Breast epithelium (tissue), 4 donors: ENCODE data around the gene ZNF423. TPM values are rescaled to one million over a fixed set of nuclear protein-coding genes. Genes with fewer than 3 reads are reported as not detected.
"Not testable (repeated sequence)": the region's sequence is repeated elsewhere in the genome, so short reads cannot be mapped to it uniquely, and the experiment has no call there.

Experiments used
- DNase-seq, 2 donors: peaks; one replicate each; pipeline ENCODE4 v3.0.0-alpha.2; 2019; ENCODE audit warnings: low spot score in 2 of 2
- H3K27ac ChIP-seq, 2 donors: fragments of 200-600 bp; sonication (generic) in 1 of 2; one replicate each; pipeline ENCODE4 v1.5.1; 2016 to 2019; ENCODE audit warnings: mild to moderate bottlenecking in 1 of 2
- H3K27me3 ChIP-seq, 2 donors: fragments of 200-600 bp; sonication (generic) in 1 of 2; one replicate each; pipeline versions ENCODE4 v1.5.1 to v1.6.0; 2017 to 2019; ENCODE audit warnings: control low read depth in 1 of 2, mild to moderate bottlenecking in 1 of 2
- H3K36me3 ChIP-seq: fragments of 200-600 bp; one replicate; pipeline ENCODE4 v1.5.1; 2019
- H3K4me1 ChIP-seq, 2 donors: fragments of 200-600 bp; sonication (generic); one replicate each; pipeline ENCODE4 v1.5.1; 2016 to 2019; ENCODE audit warnings: control low read depth in 1 of 2
- H3K4me3 ChIP-seq, 3 donors: fragments of 200-600 bp; sonication (generic); 1 replicate in 2 of 3; 2 replicates in 1 of 3; pipeline ENCODE4 v1.5.1; 2016 to 2019; ENCODE audit warnings: mild to moderate bottlenecking in 3 of 3, moderate library complexity in 2 of 3
- H3K9me3 ChIP-seq, 2 donors: fragments of 200-600 bp; sonication (generic) in 1 of 2; one replicate each; pipeline ENCODE4 v1.5.1; 2016 to 2019; ENCODE audit warnings: control low read depth in 1 of 2
- POLR2A ChIP-seq: fragments of 450-650 bp; IDR thresholded peaks from one replicate; pipeline ENCODE4 v1.6.1; 2016; ENCODE audit warnings: antibody characterized with exemption, mild to moderate bottlenecking, moderate library complexity
- POLR2AphosphoS5 ChIP-seq, 3 donors: sonication (generic); formaldehyde crosslinking; IDR thresholded peaks; one replicate each; pipeline ENCODE4 v1.6.1; 2017; ENCODE audit warnings: antibody characterized with exemption in 3 of 3
- intact Hi-C: fragments of 100-400 bp; cut with DNase I; formaldehyde crosslinking; loops from one replicate; pipeline ENCODE4 v1.15.1; 2023; ENCODE audit warnings: low total_unique reads
- total RNA-seq, 3 donors: library from RNA; depleted of rRNA; stranded (reverse); fragments of >200 nt; gene quantifications; one replicate each; pipeline ENCODE4 v1.1.0, GENCODE V29; 2016
- TF ChIP-seq, protein P1 (sequence below), 3 donors: fragments of 450-650 bp; IDR thresholded peaks; one replicate each; pipeline ENCODE4 v1.5.1; 2016 to 2017; ENCODE audit warnings: antibody characterized with exemption in 3 of 3, mild to moderate bottlenecking in 3 of 3, moderate library complexity in 3 of 3

Gene ZNF423
- total RNA-seq, 3 donors from 2014 or later = 4.7 to 8.0 (median 5.9) TPM

DNA sequence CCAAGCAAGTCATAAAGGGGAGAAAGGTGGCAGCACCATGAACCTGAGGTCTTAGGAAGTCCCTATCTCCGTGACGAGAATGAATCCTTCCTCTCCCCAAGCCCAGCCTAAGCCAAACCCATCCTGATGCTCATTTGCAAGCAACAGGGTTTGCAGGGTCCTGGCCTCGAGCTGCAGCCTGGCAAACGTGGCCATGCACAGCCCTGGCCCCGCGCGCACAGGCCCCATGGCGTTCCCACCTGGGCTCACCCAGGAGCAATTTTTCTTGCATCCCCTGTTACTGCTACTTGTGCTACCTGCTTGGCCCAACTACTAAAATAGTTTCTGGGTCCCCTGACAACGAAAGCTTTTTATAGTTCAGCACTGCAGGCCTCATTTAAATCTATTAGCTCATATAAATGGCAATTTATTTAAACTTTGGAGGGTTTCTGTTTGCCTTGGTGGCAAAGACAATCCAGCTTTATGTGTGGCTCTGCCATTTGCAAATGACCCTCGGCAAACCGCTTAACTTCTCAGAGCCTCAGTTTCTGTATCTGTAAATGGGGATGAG is 340.8 kb downstream of the ZNF423 start:
- intact Hi-C loops = no loop called here
- Histone ChIP-seq H3K27ac (no peak overlapping the region), H3K4me3 (no peak overlapping the region), H3K27me3 (no peaks in the 10 kb centered on the region), H3K4me1 (no peaks in the 10 kb centered on the region), H3K9me3 (no peaks in the 10 kb centered on the region), H3K36me3 (no peaks in the 10 kb centered on the region)
- no peak for DNase-seq
- TF ChIP-seq POLR2A (no peak), POLR2AphosphoS5 (IDR thresholded peaks at IDR 0.05) (no peak)
- TF ChIP-seq, protein P1, sequence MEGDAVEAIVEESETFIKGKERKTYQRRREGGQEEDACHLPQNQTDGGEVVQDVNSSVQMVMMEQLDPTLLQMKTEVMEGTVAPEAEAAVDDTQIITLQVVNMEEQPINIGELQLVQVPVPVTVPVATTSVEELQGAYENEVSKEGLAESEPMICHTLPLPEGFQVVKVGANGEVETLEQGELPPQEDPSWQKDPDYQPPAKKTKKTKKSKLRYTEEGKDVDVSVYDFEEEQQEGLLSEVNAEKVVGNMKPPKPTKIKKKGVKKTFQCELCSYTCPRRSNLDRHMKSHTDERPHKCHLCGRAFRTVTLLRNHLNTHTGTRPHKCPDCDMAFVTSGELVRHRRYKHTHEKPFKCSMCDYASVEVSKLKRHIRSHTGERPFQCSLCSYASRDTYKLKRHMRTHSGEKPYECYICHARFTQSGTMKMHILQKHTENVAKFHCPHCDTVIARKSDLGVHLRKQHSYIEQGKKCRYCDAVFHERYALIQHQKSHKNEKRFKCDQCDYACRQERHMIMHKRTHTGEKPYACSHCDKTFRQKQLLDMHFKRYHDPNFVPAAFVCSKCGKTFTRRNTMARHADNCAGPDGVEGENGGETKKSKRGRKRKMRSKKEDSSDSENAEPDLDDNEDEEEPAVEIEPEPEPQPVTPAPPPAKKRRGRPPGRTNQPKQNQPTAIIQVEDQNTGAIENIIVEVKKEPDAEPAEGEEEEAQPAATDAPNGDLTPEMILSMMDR (IDR thresholded peaks at IDR 0.05) = no peak

DNA sequence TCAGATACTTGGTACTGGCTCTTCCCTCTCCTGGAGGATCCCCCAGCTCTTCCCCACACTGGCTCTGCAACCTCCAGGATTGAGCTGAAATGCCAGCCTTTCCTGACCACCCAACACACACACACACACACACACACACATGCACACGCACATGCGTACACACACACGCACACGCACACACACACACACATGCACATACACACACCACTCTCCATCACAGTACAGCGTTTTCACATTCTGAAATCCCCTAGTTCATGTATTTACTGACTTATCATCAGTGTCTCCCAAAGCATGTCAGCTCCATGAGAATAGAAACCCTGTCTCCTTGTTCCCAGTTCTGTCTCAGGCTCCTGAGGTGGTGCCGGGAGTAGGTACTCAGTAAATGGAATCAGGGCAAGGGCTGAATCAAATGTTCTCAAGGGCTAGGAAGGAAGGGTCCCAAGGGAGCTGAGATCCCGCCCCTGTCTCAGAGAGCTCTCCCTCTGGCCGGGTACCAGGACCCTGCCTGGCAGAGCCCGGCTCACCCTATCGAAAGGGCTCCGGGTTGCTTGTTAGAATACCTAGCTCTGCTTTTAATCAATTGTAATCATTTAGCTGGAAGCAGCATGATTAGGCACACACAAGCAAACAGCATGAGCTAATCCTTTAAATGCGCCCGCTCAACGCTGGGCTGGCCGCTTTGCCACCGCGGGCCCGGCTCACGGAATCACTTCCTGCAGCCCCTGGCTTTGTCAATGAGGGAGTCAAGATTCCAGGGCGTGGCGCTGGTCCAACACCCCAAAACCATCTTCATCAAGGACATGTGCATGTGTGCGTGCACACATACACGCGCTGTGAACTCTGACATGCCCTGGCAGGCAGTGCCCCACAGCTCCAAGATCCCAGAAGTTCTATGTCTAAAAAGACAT is 341.6 kb downstream of the ZNF423 start:
- TF ChIP-seq POLR2A (no peak), POLR2AphosphoS5 (IDR thresholded peaks at IDR 0.05) (no peak)
- TF ChIP-seq, protein P1 (IDR thresholded peaks at IDR 0.05) = no peak
- no peaks in the 10 kb centered on the region for H3K27me3 ChIP-seq
- no peaks in the 10 kb centered on the region for H3K9me3 ChIP-seq
- H3K36me3 ChIP-seq = no peaks in the 10 kb centered on the region
- H3K4me1 ChIP-seq = no peaks in the 10 kb centered on the region
- no peak overlapping the region for H3K4me3 ChIP-seq
- DNase-seq = no peak
- intact Hi-C loops = no loop called here
- H3K27ac ChIP-seq = no peak overlapping the region

DNA sequence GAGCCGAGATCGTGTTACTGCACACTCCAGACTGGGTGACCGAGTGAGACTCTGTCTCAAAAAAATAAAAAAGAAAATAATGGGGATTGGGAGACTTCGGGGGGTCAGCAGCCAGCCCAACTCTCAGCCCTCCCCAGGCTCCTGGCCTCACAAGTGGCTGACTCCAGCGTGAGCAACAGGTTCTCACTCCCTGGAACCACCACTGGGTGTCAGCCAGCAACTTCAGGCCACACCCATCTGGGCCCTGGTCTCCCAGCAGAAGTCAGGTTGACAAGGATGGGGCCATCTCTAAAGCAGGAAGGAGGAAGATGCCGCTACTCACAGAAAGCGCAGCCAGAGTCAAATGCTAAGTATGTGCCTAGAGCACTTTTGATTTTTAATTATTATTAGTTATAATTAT is 342.9 kb downstream of the ZNF423 start:
- intact Hi-C loops = no loop called here
- Histone ChIP-seq H3K4me1 (no peaks in the 10 kb centered on the region), H3K4me3 (no peak overlapping the region), H3K9me3 (no peaks in the 10 kb centered on the region), H3K36me3 (no peaks in the 10 kb centered on the region), H3K27me3 (no peaks in the 10 kb centered on the region), H3K27ac (no peak overlapping the region)
- TF ChIP-seq, protein P1 (IDR thresholded peaks at IDR 0.05) = no peak
- DNase-seq = no peak

DNA sequence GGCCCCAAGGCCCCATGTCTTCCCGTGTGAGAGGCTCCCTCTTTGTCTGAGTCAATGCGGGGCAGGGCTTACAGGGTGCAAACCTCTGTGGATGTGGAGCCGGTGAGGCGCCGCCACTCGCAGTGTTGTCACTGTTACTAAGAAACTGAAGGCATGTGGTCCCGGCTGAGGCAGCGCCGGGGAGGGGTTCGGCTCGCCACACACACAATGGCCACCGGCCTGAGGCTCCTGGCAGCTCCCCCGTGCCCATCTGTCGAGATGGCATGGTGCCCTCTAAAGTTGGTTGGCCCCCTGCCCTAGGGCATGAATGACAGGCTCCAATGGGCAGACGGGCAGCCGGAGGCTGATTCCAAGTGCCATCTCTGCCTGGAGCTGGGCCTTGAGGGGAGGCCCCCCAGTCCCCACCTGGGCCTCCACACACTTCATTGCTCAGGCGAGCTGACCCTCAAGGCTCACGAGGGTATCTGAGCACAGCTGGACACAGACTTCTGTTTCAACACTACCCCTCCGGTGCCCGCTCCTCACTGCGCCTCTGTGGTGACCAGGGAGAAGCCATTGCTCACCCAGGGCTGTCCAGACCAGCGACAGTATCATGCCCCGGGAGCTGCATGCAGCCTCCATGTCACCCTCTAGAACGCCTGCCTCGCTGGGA is 345.1 kb downstream of the ZNF423 start:
- Histone ChIP-seq H3K36me3 (no peaks in the 10 kb centered on the region), H3K4me1 (no peaks in the 10 kb centered on the region), H3K4me3 (no peak overlapping the region), H3K9me3 (no peaks in the 10 kb centered on the region), H3K27ac (no peak overlapping the region), H3K27me3 (no peaks in the 10 kb centered on the region)
- TF ChIP-seq POLR2A (no peak), POLR2AphosphoS5 (IDR thresholded peaks at IDR 0.05) (no peak)
- TF ChIP-seq, protein P1 (IDR thresholded peaks at IDR 0.05) = no peak
- intact Hi-C loops = no loop called here
- no peak for DNase-seq

DNA sequence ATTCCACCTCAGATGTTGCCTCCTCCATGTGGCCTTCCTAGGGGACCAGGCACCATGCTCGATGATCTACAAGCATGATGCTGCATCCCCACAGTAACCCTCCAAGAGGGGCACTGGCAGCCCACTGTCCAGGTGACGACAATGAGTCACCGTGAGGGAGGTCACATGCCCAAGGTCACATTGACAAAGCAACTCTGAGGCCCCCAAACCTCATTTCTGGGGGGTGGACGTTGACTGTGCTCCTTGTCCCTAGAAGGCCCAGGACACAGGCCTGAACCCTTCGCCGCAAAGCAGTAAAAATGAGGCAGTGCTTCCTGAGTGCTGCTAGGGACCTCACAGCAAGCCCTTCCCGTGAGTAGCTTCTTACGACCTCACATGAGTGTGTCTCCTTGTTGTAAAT is 345.8 kb downstream of the ZNF423 start:
- no peak for TF ChIP-seq POLR2A
- TF ChIP-seq POLR2AphosphoS5 (IDR thresholded peaks at IDR 0.05) = no peak
- TF ChIP-seq, protein P1 (IDR thresholded peaks at IDR 0.05) = no peak
- no peaks in the 10 kb centered on the region for H3K4me1 ChIP-seq
- intact Hi-C loops = no loop called here
- H3K27me3 ChIP-seq = no peaks in the 10 kb centered on the region
- no peaks in the 10 kb centered on the region for H3K9me3 ChIP-seq
- H3K4me3 ChIP-seq = no peak overlapping the region
- no peaks in the 10 kb centered on the region for H3K36me3 ChIP-seq
- DNase-seq = no peak
- no peak overlapping the region for H3K27ac ChIP-seq

DNA sequence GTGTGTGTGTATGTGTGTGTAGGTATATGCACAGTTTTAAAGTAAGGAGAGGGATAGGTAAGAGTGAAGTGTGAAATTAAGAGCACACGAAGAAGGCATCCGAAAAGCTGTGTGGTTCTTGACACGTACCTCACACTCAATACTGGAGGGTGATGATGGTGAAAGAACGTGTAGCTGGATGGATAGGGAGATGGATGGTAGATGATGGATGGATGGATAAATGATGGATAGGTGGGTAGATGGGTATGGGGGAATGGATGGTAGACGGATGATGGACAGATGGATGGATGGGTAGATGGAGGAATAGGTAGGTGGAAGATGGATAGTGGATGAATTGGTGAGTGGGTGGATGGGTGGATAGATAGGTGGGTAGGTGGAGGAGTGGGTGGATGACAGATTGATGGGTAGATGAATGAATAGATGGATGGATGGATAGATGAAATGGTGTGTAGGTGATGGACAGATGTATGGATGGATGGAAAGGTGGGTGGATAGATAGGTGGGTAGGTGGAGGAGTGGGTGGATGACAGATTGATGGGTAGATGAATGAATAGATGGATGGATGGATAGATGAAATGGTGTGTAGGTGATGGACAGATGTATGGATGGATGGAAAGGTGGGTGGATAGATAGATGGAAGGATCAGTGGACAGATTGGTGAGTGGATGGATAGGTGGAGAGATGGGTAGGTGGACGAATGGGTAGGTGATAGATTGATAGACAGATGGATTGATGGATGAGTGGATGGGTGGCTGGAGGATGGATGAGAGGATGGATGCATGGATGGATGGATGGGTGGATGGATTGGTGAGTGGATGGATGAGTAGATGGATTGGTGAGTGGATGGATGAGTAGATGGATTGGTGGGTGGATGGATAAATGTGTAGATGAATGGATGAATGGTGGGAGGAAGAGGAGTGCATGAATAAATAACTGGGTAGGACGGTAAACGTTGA is 349.6 kb downstream of the ZNF423 start:
- H3K4me1 ChIP-seq, H3K4me3 ChIP-seq, H3K36me3 ChIP-seq, intact Hi-C loops, H3K27ac ChIP-seq, DNase-seq, H3K27me3 ChIP-seq, H3K9me3 ChIP-seq: not testable (repeated sequence)
